GM21717 (cell line): ENCODE data around the gene DIPK1C.

Experiments
- ATAC-seq: cut with Tn5 transposase; IDR thresholded peaks from one replicate; pipeline ENCODE4 v1.9.1; 2021; ENCODE audit warnings: mild to moderate bottlenecking, moderate library complexity; ENCODE audit not compliant: unreplicated experiment

The DIPK1C gene

GRCh38 chr18:74453642-74454198, 3.4 kb downstream of the DIPK1C start:
- ATAC-seq = no peak

DNA sequence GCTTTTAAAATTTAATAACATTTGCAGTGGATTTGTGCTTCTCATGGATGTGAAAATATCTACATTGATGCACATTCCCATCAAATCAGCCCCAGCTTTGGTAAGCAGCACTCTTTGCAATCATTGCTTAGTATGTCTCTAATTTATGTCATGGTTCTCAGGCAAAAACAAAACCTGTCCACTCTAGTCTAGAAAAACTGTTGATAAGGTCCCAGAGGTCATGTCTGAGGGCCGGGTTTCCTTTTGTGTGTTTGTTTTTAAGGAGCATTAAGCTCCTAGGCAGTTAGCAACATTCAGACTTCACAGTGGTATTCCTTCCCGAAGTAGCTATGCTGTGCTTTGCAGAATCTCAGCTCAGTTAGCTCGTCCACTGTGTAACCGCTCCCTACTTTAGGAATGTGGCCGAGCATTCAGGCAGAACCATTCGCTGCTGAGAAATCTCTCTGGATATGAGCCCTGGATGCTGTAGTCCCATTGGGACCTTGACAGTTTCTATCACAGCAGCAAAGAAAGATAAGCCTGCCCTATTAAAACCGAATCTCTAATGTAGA, 4.0 kb downstream of the DIPK1C start:
- ATAC-seq = no peak

DNA sequence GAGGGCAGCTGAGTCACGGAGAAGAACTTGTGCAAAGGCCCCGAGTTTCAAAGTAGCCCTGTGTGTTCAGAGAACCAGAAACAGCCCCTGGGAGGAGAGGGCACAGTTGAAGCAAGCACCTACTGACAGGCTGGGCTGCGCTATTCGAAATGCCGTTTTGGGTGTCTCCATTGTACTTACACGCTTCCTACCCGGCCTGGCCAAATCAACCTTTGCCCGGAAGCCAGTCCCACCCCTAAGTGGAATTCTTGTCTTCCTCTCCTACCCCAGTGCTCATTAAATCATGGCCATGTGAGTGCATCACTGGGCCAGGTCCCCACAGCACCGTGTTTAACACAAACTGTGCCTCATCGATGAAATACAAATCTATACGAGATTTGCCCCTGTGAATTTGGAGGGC, 6.0 kb downstream of the DIPK1C start:
- no peak for ATAC-seq

DNA sequence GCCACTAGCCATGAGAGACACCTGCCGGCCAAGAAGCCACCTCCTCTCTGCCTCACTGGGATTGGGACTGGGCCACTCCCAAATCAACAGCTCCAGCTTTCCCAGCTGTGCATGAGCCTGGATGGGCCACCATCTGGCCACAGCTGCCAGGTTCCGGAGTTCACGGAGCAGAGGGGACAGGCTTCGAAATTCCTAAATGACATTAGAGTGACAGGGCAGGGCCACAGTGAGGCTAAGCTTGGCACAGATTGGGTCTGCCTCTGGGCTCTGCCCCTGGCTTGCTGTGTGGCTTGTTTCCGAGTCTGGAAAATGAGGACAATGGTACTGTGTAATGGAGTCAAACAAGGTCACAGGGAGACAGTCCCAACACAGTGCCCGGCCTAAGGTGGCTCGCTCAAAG, 6.5 kb downstream of the DIPK1C start:
- ATAC-seq = no peak

GRCh38 chr18:74447404-74448152, 9.5 kb downstream of the DIPK1C start:
- ATAC-seq = no peak

DNA sequence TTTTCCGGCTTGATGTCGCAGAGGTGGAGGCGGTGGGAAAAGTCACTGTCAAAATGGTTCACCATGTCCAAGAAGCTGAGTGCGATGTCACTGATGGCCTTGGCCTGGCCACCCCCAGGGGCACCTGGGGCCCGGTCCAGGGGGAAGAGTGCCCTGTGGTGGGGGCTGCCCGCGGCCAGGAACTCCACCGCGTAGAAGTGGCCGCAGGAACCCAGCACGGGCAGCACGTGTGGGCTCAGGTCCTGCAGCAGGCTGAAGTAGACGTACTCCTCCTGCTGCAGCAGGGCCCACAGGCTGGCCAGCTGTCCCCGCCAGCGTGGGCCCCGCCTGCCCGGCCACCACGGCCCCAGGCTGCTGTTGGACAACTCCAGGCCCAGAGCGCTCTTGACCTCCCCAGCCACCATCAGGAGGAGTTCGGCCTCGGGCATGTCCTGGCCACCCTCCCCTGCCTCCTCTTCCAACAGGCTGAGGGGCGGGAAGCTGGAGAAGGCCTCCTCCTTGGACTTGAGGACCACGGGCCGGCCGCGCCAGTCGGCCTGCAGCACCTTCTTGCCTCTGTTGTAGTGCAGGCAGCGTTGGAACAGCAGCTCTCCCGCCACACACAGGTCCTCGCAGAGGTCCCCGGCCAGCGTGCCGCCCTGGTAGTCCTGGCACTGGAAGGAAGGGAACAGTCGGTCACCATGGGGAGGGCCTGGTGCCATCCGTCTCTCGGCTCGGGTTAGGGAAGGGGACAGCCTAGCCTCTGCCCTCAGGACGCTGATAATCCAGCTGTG, 10.3 kb downstream of the DIPK1C start:
- ATAC-seq = no peak

DNA sequence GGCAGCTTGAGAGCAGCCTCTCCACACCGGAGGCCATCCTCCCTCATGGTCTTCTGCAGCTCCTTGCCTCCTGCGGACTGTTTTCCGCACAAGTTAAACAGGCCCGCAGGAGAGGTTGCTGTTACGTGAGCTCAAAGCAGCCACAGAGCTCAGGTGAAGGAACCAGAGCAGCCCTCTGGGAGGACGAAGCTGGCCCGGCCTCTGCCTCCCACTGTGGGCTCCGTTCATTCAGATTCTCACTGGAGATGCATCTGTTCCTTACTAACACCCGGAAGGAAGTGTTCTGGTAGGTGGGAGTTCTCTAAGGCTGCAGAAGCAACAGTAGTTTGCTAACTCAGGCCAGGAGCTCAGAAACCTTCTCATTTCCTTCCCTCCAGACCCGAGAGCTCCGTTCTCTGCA, 10.9 kb downstream of the DIPK1C start:
- ATAC-seq = no peak

GRCh38 chr18:74445585-74445984, 11.5 kb downstream of the DIPK1C start:
- no peak for ATAC-seq

DNA sequence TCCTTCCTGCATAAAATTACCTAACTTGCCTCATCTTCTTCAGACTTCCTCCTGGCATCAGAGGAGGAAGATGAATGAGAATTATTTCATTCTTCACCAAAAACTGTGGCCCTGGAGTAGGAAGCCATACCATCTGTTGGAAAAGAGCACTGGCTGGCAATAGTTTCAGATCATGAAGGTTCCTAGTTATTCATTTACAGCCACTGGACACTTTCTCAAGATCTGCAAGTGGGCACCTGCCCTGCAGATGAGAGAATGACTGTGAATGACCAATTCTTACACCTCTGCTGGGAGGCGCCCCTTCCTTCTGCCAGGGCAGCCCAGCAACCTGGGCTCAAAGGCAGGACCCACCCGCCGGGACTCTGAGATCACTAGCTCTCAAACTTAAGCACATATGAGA, 13.0 kb downstream of the DIPK1C start:
- ATAC-seq = no peak

- ATAC-seq = no peak
Measured at GRCh38 chr18:74440808-74441427, 16.2 kb downstream of the DIPK1C start.

- ATAC-seq = no peak
Measured at GRCh38 chr18:74438091-74438490, 19.0 kb downstream of the DIPK1C start.

GRCh38 chr18:74436158-74436769, 20.8 kb downstream of the DIPK1C start:
- no peak for ATAC-seq

- ATAC-seq = no peak
Measured at GRCh38 chr18:74435740-74436139, 21.4 kb downstream of the DIPK1C start.

- ATAC-seq = no peak
Measured at GRCh38 chr18:74434466-74434865, 22.6 kb downstream of the DIPK1C start.

GRCh38 chr18:74430806-74431571, 26.1 kb downstream of the DIPK1C start:
- no peak for ATAC-seq

DNA sequence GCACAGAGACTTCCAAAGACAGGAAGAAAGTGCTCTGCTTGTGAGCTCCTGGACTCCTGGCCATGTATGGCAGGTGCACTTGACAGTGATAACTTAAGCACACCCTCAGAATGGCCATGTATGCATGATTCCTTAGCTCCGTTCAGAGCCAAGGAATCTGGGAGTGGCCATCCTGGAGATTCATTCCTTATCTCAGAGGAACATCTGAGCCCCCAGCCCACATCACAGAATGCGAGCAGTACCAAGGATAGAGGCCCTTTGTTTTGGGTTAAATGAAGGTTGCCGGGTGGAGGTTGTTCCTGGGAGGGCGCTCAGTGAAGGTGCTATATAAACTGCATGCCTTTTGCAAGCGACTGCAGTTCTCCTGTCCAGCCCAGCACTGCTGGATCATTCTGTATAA, 26.9 kb downstream of the DIPK1C start:
- no peak for ATAC-seq

DNA sequence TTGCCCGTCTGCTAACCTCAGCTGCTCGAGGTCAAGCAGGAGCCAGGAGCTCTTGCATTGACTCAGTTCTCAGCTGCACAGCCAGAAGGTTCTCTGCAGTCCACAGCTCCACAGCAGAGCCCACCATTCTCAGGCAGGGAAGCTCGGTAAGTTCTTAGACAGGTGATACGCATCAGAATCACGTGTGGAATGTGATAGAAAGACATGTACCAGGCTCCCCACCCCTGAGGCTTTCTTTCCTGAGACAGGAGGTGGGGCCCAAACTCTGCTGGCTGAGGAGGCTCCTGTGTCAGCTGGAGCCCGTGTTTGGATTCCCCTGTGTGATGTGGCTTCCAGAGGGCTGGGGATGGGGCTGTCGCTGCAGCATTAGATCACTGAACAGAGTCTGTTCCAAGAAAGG, 28.0 kb downstream of the DIPK1C start:
- no peak for ATAC-seq

DNA sequence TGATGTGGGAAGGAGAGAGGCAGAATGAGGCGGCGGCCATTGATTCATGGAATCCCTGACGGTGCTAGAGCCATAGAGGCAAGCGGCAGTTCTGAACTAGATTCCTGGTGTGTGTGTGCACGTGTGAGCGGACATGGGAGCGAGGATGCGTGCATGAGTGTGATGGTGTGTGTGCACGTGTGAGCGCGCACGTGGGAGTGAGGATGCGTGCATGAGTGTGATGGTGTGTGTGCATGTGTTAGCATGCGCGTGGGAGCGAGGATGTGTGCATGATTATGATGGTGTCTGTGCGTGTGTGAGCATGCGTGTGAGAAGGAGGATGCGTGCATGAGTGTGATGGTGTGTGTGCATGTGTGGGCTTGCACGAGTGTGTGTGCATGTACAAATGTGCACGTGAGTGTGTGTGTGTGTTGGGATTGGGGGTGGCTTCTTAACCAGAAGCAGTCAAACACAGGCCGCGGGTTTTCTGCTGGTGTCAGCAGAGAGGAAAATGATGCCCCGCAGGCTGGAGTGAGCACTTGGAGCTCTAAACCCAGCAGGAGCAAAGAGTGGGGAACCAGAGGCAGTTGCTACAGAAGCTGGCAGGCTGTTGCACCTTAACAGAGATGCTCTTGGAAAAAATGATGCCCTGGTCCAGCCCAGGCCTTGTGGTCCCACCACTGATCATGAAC, 29.5 kb downstream of the DIPK1C start:
- ATAC-seq = no peak

GRCh38 chr18:74425876-74426275, 31.2 kb downstream of the DIPK1C start:
- no peak for ATAC-seq

DNA sequence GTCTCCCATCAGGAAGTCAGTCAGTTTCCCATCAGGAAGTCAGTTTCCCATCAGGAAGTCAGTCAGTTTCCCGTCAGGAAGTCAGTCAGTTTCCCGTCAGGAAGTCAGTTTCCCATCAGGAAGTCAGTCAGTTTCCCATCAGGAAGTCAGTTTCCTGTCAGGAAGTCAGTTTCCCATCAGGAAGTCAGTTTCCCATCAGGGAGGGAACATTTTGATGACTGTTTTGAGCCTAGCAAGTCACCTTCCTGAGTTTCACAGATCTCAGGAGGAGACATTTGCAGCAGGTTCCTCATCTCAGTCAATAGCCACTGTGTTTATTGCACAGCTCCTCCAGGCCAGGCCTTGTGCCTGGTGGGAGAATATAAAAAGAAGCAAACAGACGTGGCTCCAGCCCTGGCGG, 31.9 kb downstream of the DIPK1C start:
- ATAC-seq = no peak
